ENCODE measurements around the gene ZDHHC8. TPM values are rescaled to one million over a fixed set of nuclear protein-coding genes. Genes with fewer than 3 reads are reported as not detected.

Gene ZDHHC8
- total and polyA plus RNA-seq, 7 donors, result 1.8 to 26.0 (median 5.4) TPM

DNA sequence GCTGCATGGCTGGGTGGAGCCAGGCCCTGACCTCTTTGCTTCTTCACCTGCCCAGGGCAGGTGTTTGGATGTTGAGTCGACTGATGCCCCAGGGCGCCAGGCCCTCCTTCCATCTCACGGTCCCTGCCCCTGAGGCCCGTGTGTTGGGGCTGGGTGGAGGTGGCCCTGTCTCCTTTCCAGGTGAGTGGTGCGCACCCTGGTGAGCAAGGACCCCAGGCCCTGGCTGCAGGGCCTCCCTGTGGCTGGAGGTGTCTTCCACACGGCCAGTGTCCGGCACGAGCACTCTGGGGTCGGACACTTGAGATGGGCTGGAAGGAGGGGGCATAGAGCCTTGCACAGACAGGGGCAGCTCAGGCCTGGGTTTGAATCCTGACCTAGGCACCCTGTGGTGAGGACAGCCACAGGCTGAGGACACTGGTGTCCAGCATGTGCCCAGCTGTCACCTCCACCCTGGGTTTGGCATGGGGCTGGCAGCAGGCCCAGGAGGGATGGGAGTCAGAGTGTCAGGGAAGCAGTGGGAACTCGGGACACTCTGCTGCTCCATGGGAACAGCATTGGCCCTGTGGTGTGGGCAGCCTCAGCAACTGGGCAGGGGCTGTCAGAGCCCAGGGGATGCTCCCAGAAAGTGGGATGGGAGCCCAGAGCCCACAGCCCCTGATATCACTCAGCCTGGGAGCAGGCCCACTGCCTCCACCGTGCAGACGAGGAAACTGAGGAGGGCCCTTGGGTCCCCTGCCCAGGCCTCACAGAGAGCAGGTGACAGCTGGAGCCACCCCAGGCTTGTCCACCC lies 56.4 kb downstream of the ZDHHC8 start:
- Histone ChIP-seq H3K4me1 (no peaks in the 10 kb centered on the region), H3K27me3 (peaks cover 0 to 9% (median 0%) of the 10 kb centered on the region in 3 donors), H3K9me3 (no peaks in the 10 kb centered on the region), H3K36me3 (no peaks in the 10 kb centered on the region), H3K27ac (no peak overlapping the region), H3K4me3 (no peak overlapping the region)
- TF ChIP-seq EP300 (IDR thresholded peaks at IDR 0.05) (no peak), POLR2A (IDR thresholded peaks at IDR 0.05) (no peak), POLR2AphosphoS5 (IDR thresholded peaks at IDR 0.05) (no peak)
- TF ChIP-seq, protein P1, sequence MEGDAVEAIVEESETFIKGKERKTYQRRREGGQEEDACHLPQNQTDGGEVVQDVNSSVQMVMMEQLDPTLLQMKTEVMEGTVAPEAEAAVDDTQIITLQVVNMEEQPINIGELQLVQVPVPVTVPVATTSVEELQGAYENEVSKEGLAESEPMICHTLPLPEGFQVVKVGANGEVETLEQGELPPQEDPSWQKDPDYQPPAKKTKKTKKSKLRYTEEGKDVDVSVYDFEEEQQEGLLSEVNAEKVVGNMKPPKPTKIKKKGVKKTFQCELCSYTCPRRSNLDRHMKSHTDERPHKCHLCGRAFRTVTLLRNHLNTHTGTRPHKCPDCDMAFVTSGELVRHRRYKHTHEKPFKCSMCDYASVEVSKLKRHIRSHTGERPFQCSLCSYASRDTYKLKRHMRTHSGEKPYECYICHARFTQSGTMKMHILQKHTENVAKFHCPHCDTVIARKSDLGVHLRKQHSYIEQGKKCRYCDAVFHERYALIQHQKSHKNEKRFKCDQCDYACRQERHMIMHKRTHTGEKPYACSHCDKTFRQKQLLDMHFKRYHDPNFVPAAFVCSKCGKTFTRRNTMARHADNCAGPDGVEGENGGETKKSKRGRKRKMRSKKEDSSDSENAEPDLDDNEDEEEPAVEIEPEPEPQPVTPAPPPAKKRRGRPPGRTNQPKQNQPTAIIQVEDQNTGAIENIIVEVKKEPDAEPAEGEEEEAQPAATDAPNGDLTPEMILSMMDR (IDR thresholded peaks at IDR 0.05), result no peak
- 87 to 92% methylated on average over 12 of the region's 12 CpGs for WGBS, 2 donors
- DNase-seq, result no peak
- intact Hi-C loops (cut with DNase I), result no loop called here

DNA sequence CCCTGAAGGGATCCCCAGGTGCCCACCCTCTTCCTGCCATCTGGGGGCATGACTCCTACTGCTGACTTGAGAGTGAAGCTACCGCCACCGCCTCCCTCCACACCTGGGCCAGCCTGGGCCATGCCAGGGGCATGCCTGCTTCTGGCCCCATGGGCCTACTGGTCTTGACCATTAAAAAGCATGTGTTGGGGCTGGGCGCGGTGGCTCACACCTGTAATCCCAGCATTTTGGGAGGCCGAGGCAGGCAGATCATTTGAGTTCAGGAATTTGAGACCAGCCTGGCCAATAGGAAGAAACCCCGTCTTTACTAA lies 56.9 kb downstream of the ZDHHC8 start:
- no peak for TF ChIP-seq POLR2AphosphoS5 (IDR thresholded peaks at IDR 0.05)
- TF ChIP-seq POLR2A (IDR thresholded peaks at IDR 0.05), result no peak
- TF ChIP-seq, protein P1 (IDR thresholded peaks at IDR 0.05), result no peak
- TF ChIP-seq EP300 (IDR thresholded peaks at IDR 0.05), result no peak
- no peaks in the 10 kb centered on the region for H3K36me3 ChIP-seq
- no peak for DNase-seq

DNA sequence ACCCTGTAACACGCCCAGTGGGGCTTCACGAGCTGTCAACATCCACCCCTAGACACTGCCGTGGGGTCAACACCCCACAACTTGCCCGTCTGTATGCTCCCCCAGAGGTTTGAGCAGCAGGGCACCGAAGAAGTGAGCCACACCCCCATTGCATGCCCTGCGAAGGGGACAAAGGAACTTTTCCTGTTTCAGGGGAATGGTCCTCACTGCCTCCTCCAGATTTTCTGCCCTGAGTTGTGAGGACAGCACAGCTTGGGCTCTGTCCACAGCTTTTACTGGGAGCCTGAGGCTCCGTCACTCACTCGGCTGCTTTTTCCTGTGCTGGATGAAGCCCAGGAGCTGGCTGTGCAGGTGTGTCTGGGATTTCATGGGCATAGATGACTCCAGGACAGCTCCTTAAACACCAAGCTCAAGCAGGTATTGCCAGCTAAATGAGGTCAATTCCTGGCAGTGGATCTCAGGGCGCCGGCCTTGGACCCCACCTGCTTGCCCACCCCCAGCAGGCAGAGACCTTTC lies 59.5 kb downstream of the ZDHHC8 start:
- WGBS, 2 donors, result 49 to 78% methylated on average over 10 of the region's 10 CpGs
- Histone ChIP-seq H3K4me1 (no peaks in the 10 kb centered on the region), H3K9me3 (no peaks in the 10 kb centered on the region), H3K4me3 (no peak overlapping the region), H3K36me3 (no peaks in the 10 kb centered on the region), H3K27me3 (peaks cover 0 to 2% (median 0%) of the 10 kb centered on the region in 3 donors), H3K27ac (no peak overlapping the region)
- DNase-seq, result no peak
- intact Hi-C loops (cut with DNase I), result no loop called here
- TF ChIP-seq POLR2A (IDR thresholded peaks at IDR 0.05) (no peak), EP300 (IDR thresholded peaks at IDR 0.05) (no peak)
- TF ChIP-seq, protein P1 (IDR thresholded peaks at IDR 0.05), result no peak

More for the DNA sequence above, 56.9 kb downstream of the ZDHHC8 start:
- Histone ChIP-seq H3K27ac (no peak overlapping the region), H3K4me1 (no peaks in the 10 kb centered on the region), H3K4me3 (no peak overlapping the region), H3K27me3 (peaks cover 0 to 9% (median 0%) of the 10 kb centered on the region in 3 donors), H3K9me3 (no peaks in the 10 kb centered on the region)
- WGBS, 2 donors, result 96 to 97% methylated on average over 6 of the region's 6 CpGs
- intact Hi-C loops (cut with DNase I), result no loop called here

DNA sequence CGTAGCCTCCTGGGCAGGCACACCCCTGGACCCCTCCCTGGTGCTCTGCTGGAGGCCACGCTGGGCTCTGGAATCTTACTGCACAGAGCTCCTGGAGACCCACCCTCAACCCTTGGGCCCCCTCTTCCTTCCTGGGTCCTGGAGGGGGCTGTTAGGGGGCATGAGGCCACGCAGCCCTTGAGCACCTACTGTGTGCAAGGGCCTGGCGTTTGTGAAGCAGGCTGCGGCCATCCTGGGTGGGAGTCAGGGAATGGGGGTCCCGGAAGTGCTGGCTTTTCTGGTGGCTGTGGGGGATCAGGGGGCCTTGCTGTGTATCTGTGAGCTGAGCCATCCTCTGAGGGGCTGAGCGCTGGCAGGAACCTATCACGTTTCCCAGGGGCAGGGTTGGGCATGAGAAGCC lies 60.2 kb downstream of the ZDHHC8 start:
- H3K27ac ChIP-seq, result no peak overlapping the region
- 68 to 84% methylated on average over 8 of the region's 8 CpGs for WGBS, 2 donors

More for the DNA sequence above, 60.2 kb downstream of the ZDHHC8 start:
- DNase-seq, result no peak
- Histone ChIP-seq H3K4me3 (no peak overlapping the region), H3K9me3 (no peaks in the 10 kb centered on the region), H3K4me1 (no peaks in the 10 kb centered on the region), H3K36me3 (no peaks in the 10 kb centered on the region), H3K27me3 (no peaks in the 10 kb centered on the region)
- intact Hi-C loops (cut with DNase I), result no loop called here
- TF ChIP-seq EP300 (IDR thresholded peaks at IDR 0.05), result no peak
- TF ChIP-seq, protein P1 (IDR thresholded peaks at IDR 0.05), result no peak
- TF ChIP-seq POLR2A (IDR thresholded peaks at IDR 0.05), result no peak
- no peak for TF ChIP-seq POLR2AphosphoS5 (IDR thresholded peaks at IDR 0.05)
